ENCODE results near the gene FAM107B. TPM values are rescaled to one million over a fixed set of nuclear protein-coding genes. Genes with fewer than 3 reads are reported as not detected.
"Not testable (repeated sequence)": the region's sequence is repeated elsewhere in the genome, so short reads cannot be mapped to it uniquely, and the experiment has no call there.

The FAM107B gene
- total RNA-seq, 1 experiment from 2014 or later, result 24.5 TPM

DNA sequence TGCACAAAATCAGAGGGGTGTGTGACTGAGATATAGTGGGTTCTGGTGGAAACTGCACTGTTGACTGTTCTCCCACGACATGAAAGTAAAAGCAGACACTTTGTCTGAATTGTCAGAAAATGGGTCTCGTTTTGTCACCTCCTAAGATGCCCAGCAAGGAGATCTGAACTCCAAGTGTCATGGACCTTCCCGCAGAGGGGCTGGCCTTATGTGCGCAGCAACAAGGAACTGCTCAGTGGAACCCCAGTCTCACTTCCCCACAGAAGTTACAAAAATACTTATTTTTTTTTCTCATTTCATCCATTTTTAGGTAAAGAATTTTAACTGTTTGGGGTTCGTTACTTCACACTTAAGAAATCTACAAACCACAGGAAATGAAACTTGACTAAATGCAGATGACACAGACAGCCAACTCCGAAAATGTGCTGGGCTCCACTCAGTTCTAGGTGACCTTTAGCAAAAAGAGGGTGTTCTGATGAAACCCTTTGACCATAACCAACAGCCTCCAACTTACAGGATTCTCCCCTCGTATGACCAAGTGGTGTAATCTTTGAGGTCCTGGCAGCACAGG is 115.0 kb downstream of the FAM107B start:
- no peaks in the 10 kb centered on the region for H3K23me2 ChIP-seq (ENCODE audit: insufficient read length, low read depth, low read length, poor library complexity, severe bottlenecking)
- no peak overlapping the region for H4K91ac ChIP-seq (ENCODE audit: insufficient read length, low read depth, low read length)
- H3K9ac ChIP-seq (ENCODE audit: extremely low read depth, insufficient read length, low read length), result no peak overlapping the region
- Mint-ChIP-seq H3K27me3 (ENCODE audit: low read depth) (0 out of 2 replicates have a peak, but pooled peaks cover 2% of the 10 kb centered on the region), H3K36me3 (ENCODE audit: insufficient read depth in 1 of 3, low read depth in 3 of 3) (no peaks in the 10 kb centered on the region; a peak in 1 of 7 replicates), H3K4me1 (peaks cover 13 to 20% of the 10 kb centered on the region in 2 experiments), H3K9me3 (no peaks in the 10 kb centered on the region), H3K27ac (no peak overlapping the region), H3K4me3 (no peak overlapping the region)
- no peaks in the 10 kb centered on the region for H3K79me2 ChIP-seq (ENCODE audit: insufficient read depth, low read length)
- H2AFZ ChIP-seq (ENCODE audit: low read length), result no peak overlapping the region
- no peak overlapping the region for H2BK15ac ChIP-seq (ENCODE audit: low read depth, low read length)
- no peak overlapping the region for H2BK5ac ChIP-seq (ENCODE audit: insufficient read length, low read length)
- no peak overlapping the region for H3K23ac ChIP-seq (ENCODE audit: insufficient read length, low read depth, low read length)
- TF ChIP-seq, protein P1, sequence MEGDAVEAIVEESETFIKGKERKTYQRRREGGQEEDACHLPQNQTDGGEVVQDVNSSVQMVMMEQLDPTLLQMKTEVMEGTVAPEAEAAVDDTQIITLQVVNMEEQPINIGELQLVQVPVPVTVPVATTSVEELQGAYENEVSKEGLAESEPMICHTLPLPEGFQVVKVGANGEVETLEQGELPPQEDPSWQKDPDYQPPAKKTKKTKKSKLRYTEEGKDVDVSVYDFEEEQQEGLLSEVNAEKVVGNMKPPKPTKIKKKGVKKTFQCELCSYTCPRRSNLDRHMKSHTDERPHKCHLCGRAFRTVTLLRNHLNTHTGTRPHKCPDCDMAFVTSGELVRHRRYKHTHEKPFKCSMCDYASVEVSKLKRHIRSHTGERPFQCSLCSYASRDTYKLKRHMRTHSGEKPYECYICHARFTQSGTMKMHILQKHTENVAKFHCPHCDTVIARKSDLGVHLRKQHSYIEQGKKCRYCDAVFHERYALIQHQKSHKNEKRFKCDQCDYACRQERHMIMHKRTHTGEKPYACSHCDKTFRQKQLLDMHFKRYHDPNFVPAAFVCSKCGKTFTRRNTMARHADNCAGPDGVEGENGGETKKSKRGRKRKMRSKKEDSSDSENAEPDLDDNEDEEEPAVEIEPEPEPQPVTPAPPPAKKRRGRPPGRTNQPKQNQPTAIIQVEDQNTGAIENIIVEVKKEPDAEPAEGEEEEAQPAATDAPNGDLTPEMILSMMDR (conservative IDR thresholded peaks at IDR 0.05), result no peak
- H3K79me1 ChIP-seq (ENCODE audit: insufficient read depth, low read depth, low read length, poor library complexity, severe bottlenecking), result no peaks in the 10 kb centered on the region
- no peak overlapping the region for H3K56ac ChIP-seq (ENCODE audit: insufficient read length, low read depth, low read length)
- no peak overlapping the region for H2BK12ac ChIP-seq (ENCODE audit: insufficient read length, low read depth, low read length)
- no peak overlapping the region for H3K4ac ChIP-seq (ENCODE audit: low read depth, low read length)
- no CpG with 5 or more reads among the region's 7 CpGs for WGBS (ENCODE audit: extremely low coverage, insufficient read length, low lambda C conversion rate)
- H4K20me1 ChIP-seq (ENCODE audit: control insufficient read depth, insufficient read depth, insufficient read length), result no peaks in the 10 kb centered on the region
- H3K27me3 ChIP-seq (ENCODE audit: insufficient read depth, low read length), result no peaks in the 10 kb centered on the region
- H3K4me1 ChIP-seq (ENCODE audit: insufficient read depth, low read length), result no peaks in the 10 kb centered on the region
- H2AK5ac ChIP-seq (ENCODE audit: insufficient read length, low read length), result no peak overlapping the region
- H3K14ac ChIP-seq (ENCODE audit: insufficient read depth, low read length), result no peak overlapping the region
- H2BK120ac ChIP-seq (ENCODE audit: low read depth, low read length, poor library complexity, severe bottlenecking), result no peak overlapping the region
- no peak overlapping the region for H3K4me2 ChIP-seq (ENCODE audit: insufficient read depth, insufficient read length, low read length)
- no peak overlapping the region for H3K18ac ChIP-seq (ENCODE audit: insufficient read length, low read depth, low read length)
- H4K8ac ChIP-seq (replicated peaks; ENCODE audit: insufficient read length, low read depth, low read length), result no peak overlapping the region
- H3T11ph ChIP-seq (ENCODE audit: low read length), result no peak overlapping the region
- no peak overlapping the region for H2BK20ac ChIP-seq (ENCODE audit: low read depth, low read length, poor library complexity, severe bottlenecking)
- no peak overlapping the region for H4K5ac ChIP-seq (ENCODE audit: insufficient read length, low read depth, low read length)
- H3K9me3 ChIP-seq (ENCODE audit: control insufficient read depth, low read depth, low read length), result no peaks in the 10 kb centered on the region
- no peak for DNase-seq
- no peak overlapping the region for H3K27ac ChIP-seq (ENCODE audit: insufficient read length, low read depth, low read length)

DNA sequence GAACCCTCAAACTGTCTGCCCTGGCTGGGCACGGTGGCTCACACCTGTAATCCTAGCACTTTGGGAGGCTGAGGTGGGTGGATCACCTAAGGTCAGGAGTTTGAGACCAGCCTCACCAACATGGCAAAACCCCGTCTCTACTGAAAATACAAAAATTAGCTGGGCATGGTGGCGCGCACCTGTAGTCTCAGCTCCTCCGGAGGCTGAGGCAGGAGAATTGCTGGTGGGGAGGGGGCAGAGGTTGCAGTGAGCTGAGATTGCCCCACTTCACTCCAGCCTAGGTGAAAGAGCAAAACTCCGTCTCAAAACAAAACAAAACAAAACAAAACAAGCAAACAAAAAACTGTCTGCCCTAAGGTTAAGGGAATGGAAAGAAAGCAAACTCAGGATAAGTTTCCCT is 115.6 kb downstream of the FAM107B start:
- H3K4ac ChIP-seq (ENCODE audit: low read depth, low read length); H3T11ph ChIP-seq (ENCODE audit: low read length); H3K18ac ChIP-seq (ENCODE audit: insufficient read length, low read depth, low read length); H4K5ac ChIP-seq (ENCODE audit: insufficient read length, low read depth, low read length); DNase-seq; H3K9me3 ChIP-seq (ENCODE audit: control insufficient read depth, low read depth, low read length); H2BK20ac ChIP-seq (ENCODE audit: low read depth, low read length, poor library complexity, severe bottlenecking); H3K14ac ChIP-seq (ENCODE audit: insufficient read depth, low read length); H3K4me1 ChIP-seq (ENCODE audit: insufficient read depth, low read length); H3K27me3 Mint-ChIP-seq (ENCODE audit: low read depth); H3K27me3 ChIP-seq (ENCODE audit: insufficient read depth, low read length); H3K79me2 ChIP-seq (ENCODE audit: insufficient read depth, low read length); H3K27ac ChIP-seq (ENCODE audit: insufficient read length, low read depth, low read length); H2BK120ac ChIP-seq (ENCODE audit: low read depth, low read length, poor library complexity, severe bottlenecking); H2BK5ac ChIP-seq (ENCODE audit: insufficient read length, low read length); H2AFZ ChIP-seq (ENCODE audit: low read length); H3K56ac ChIP-seq (ENCODE audit: insufficient read length, low read depth, low read length); H4K91ac ChIP-seq (ENCODE audit: insufficient read length, low read depth, low read length); H2AK5ac ChIP-seq (ENCODE audit: insufficient read length, low read length); H3K9ac ChIP-seq (ENCODE audit: extremely low read depth, insufficient read length, low read length); H4K8ac ChIP-seq (replicated peaks; ENCODE audit: insufficient read length, low read depth, low read length); H4K20me1 ChIP-seq (ENCODE audit: control insufficient read depth, insufficient read depth, insufficient read length); H3K23me2 ChIP-seq (ENCODE audit: insufficient read length, low read depth, low read length, poor library complexity, severe bottlenecking); H2BK12ac ChIP-seq (ENCODE audit: insufficient read length, low read depth, low read length); H3K4me3 Mint-ChIP-seq; H3K9me3 Mint-ChIP-seq; H2BK15ac ChIP-seq (ENCODE audit: low read depth, low read length); H3K79me1 ChIP-seq (ENCODE audit: insufficient read depth, low read depth, low read length, poor library complexity, severe bottlenecking); H3K4me2 ChIP-seq (ENCODE audit: insufficient read depth, insufficient read length, low read length); H3K23ac ChIP-seq (ENCODE audit: insufficient read length, low read depth, low read length); H3K36me3 Mint-ChIP-seq (ENCODE audit: insufficient read depth in 1 of 3, low read depth in 3 of 3); H3K27ac Mint-ChIP-seq: not testable (repeated sequence)
- H3K4me1 Mint-ChIP-seq, result peaks cover 15 to 20% of the 10 kb centered on the region in 2 experiments
- no CpG with 5 or more reads among the region's 6 CpGs for WGBS (ENCODE audit: extremely low coverage, insufficient read length, low lambda C conversion rate)

Data from H9 (cell line).